ENCODE measurements around the gene TLN1. TPM values are rescaled to one million over a fixed set of nuclear protein-coding genes. Genes with fewer than 3 reads are reported as not detected.

TLN1 gene
- 100 to 1,000 TPM; 233 to 235 TPM for total RNA-seq

DNA sequence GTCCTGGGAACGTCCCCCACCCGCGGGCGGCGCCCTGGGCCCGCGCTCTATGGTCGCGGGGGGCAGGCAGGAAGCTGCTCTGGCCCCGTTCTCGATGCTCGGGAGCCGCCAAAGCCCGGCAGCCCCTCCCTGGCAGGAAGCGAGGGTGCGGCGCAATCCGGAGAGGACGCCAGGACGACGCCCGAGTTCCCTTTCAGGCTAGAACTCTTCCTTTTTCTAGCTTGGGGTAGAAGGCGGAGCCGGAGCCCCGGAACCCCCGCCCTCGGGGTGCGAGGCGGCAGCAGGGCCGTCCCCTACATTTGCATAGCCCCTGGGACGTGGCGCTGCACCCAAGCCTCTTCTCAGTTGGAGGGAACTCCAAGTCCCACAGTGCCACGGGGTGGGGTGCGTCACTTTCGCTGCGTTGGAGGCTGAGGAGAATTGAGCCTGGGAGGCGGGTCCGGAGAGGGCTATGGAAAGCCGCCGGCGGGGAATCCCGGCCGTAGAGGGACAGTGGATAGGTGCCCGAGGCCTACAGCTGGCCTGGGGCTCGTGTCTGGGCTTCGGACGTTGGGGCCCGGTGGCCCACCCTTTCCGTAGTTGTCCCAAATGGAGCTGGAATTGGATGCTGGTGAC is at the start of gene TLN1, which contains the start of gene CREB3:
TLN1 (minus strand) TSS at position 11 of the 615 bp plus-strand sequence. CDS start 6,501 bp downstream, outside the sequence.
CREB3 (plus strand) TSS at position 482 of the 615 bp plus-strand sequence; CDS start at position 589, 107 bp downstream.
- CTCF ChIA-PET: interaction anchor here (0.8 to 6.2 kb wide), 12 partner anchors 16 to 129 kb away, joined by 3 to 30 read pairs (median 4); partner anchors contain the start of genes CCDC107, GBA2, RGP1 and RMRP
- POLR2A ChIA-PET: interaction anchor here (0.6 to 3.1 kb wide), 6 partner anchors 9 to 74 kb away, joined by 3 to 27 read pairs (median 5); partner anchors contain the start of genes ARHGEF39, CCDC107, GBA2 and RGP1

DNA sequence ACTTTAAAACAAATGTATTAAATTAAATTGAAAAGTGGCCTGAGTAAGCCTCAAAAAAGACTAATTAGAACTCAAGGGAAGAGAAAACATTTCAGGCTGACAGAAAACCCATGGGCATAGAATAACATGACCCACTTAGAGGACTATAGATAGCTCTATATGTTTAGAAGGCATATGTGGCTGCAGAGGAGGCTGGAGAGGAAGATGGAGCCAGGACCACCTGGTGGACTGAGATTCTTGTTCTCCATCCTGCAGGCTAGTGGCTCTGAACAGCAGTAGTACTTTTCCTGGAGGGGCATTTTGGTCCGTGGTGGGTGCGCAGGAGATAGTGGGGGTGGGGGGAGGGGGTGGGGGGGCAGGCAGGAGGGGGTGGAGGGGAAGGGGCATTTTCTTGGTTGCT is 49.1 kb upstream of the TLN1 start:
- ChIA-PET CTCF (no interaction called here), POLR2A (no interaction called here)

DNA sequence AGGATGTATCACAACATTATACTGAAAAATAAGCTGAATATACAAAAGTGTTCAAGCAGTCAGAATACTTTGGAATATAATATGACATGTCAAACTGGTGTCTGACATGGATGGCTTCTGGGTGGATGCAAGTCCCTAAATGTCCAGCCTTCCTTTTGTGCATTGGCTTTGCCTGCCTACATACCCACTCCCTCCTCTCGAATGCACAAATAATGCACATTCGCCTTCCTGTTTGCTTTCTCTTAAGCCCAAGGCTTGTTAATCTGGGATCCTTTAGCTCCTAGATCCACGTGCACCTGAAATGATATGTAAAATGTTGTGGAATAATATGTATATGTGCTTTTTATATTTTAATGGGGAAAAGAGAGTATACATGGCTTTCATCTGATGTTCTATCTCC is 46.5 kb upstream of the TLN1 start:
- CTCF ChIA-PET: interaction anchor here (0.9 to 3.6 kb wide), 3 partner anchors 12 to 120 kb away, joined by 3 to 8 read pairs (median 4); no protein-coding TSS in a partner anchor
- POLR2A ChIA-PET: no interaction called here

DNA sequence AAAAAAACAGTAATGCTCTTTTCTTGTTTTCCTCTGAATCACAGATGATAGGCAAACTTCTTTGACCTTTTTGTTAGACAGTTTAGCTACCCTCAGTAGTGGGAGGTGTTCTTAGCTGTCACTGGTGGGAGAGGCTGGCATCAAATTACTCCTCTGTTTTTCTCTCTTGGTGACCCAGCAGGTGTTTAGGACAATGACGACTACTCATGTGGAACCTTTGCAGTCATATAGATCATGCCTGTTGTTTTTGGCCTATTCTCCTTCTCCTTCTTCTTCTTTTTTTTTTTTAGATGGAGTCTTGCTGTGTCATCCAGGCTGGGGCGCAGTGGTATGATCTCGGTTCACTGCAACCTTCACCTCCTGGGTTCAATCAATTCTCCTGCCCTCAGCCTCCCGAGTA is 44.0 kb upstream of the TLN1 start:
- ChIA-PET POLR2A (no interaction called here), CTCF (interaction anchor here (1.0 to 3.6 kb wide), 2 partner anchors 14 to 106 kb away, joined by 3 to 8 read pairs; no protein-coding TSS in a partner anchor)

GRCh38 chr9:35774907-35775635 is 43.1 kb upstream of the TLN1 start:
- ChIA-PET CTCF (interaction anchor here (1.0 to 3.6 kb wide), 2 partner anchors 15 to 107 kb away, joined by 3 to 8 read pairs; no protein-coding TSS in a partner anchor), POLR2A (no interaction called here)

DNA sequence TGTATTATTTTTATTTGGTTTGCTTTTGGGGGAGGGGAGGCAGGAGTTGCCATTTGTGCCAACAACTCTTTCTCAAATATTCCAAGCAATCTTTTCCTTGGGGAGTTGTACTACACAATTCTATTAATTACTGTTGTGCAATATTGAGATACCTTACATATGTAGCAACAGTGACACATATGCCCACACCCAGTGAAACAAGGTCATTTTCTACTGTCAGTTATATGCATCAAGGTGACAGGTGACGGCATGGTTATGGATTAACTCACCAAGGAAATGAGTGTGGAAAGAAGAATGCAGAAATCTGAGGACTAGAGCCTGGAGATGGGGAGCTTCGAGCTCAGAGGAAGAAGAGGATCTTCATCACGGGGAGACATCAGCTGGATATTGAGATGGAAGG is 39.9 kb upstream of the TLN1 start:
- ChIA-PET CTCF (interaction anchor here (1.8 kb wide), 1 partner anchor 17 kb away, joined by 5 read pairs; no protein-coding TSS in a partner anchor), POLR2A (no interaction called here)

- ChIA-PET CTCF (interaction anchor here (0.5 to 1.8 kb wide), 3 partner anchors 17 to 116 kb away, joined by 3 to 5 read pairs (median 5); no protein-coding TSS in a partner anchor), POLR2A (no interaction called here)
These were observed 39.5 kb upstream of the TLN1 start for GRCh38 chr9:35771534-35771933.

GRCh38 chr9:35771075-35771433 is 39.1 kb upstream of the TLN1 start:
- POLR2A ChIA-PET: no interaction called here

DNA sequence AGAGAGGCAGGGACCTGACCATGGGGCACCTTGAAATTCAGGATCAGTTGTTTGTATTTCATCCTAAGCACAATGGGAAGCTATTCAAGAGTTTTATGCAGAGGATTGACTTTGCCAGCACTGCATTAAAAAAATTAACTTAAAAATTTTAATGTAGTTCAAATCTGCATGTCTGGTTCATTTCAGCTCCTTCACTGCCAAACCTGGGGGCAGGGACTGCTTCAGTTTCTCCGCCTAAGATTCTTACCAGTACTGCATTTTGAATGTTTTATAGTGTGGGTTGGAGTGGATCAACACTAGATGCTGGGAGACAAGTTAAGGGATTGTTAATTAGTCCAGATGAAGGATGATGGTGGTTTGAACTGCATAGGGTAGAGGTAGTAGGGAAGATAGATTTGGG is 37.8 kb upstream of the TLN1 start:
- ChIA-PET CTCF (interaction anchor here (1.7 kb wide), 1 partner anchor 20 kb away, joined by 6 read pairs; no protein-coding TSS in a partner anchor), POLR2A (no interaction called here)

More at GRCh38 chr9:35771075-35771433, 39.1 kb upstream of the TLN1 start:
- CTCF ChIA-PET: interaction anchor here (0.5 to 1.2 kb wide), 2 partner anchors 19 to 117 kb away, joined by 3 to 5 read pairs; no protein-coding TSS in a partner anchor

DNA sequence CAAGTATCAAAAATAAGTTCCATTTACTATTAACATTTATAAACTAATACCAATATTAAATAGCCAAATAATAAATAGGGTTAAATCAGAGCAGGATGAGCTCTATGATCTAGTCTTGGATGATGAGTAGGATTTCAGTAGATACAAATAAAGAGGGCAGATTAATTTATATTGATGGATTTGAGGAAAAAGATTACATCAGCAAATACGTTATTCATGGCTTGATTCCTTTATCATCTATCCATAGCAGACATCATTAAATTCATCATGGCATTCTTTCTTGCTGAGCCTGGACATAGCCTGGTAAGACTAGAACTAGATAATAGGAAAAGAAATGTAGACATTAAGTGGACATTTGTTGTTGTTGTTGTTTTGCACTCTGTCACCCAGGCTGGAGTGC is 35.5 kb upstream of the TLN1 start:
- ChIA-PET POLR2A (interaction anchor here (0.7 kb wide), 1 partner anchor 46 kb away, joined by 3 read pairs; no protein-coding TSS in a partner anchor), CTCF (interaction anchor here (0.7 kb wide), 1 partner anchor 158 kb away, joined by 3 read pairs; no protein-coding TSS in a partner anchor)

DNA sequence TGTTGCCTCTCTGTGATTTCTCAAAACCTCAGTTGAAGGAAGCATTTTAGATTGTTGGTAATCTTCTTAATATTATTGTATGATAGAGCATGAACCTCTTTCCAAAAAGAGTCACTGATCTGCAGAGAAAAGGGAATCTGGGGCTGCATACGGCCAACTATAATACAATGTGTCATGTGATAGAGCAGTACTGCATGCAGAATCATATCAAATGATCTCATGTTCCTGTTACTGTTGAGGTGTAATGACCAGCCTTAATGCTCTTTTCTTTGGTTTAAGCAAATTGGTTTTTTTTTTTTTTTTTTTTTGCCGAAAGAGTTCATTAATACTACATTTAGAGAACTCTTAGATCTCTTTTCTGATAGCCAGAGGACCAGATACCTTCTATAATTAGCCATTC is 35.0 kb upstream of the TLN1 start:
- ChIA-PET CTCF (interaction anchor here (0.7 kb wide), 1 partner anchor 158 kb away, joined by 3 read pairs; no protein-coding TSS in a partner anchor), POLR2A (no interaction called here)

- CTCF ChIA-PET: interaction anchor here (1.4 kb wide), 1 partner anchor 27 kb away, joined by 4 read pairs; no protein-coding TSS in a partner anchor
- POLR2A ChIA-PET: no interaction called here
These were observed 31.8 kb upstream of the TLN1 start for GRCh38 chr9:35763803-35764202.

DNA sequence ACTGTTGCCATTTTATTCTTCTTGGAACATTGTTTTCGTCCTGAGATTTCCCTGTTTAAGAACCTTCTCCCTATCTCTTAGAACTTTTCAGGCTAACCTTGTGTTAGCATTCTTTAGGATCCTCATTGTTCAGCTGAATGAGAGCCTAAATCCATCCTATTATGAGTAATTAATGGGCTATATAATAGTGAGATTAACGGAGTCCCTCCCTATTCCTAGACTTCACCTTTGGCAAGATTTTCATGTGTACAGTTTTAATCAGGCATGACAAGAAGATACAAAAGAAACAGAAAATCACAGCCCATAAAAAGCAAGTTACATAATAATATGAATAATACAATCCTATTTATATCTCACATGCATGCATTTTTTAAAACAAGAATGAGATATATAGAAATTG is 31.2 kb upstream of the TLN1 start:
- CTCF ChIA-PET: no interaction called here
- POLR2A ChIA-PET: no interaction called here

DNA sequence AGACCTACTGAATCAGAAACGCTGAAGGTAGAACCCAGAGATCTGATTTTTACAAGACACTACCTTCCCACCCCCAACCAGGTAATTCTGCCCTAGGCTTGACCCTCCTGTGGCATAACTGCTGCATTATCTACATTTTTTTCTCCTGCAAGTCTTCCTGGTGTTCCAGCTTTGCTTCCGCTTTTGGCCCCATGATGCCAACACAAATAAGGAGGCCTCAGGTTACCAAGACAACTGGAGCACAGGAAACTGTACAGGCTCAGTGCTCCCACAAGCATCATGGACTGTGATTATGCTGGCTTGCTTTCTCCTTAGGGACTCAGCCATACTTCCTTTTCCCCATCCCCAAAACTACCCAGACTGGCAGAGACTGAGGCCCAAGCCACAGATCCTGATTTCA is 28.7 kb upstream of the TLN1 start:
- ChIA-PET CTCF (interaction anchor here (1.5 kb wide), 2 partner anchors 12 to 121 kb away, joined by 3 to 4 read pairs; no protein-coding TSS in a partner anchor), POLR2A (no interaction called here)

DNA sequence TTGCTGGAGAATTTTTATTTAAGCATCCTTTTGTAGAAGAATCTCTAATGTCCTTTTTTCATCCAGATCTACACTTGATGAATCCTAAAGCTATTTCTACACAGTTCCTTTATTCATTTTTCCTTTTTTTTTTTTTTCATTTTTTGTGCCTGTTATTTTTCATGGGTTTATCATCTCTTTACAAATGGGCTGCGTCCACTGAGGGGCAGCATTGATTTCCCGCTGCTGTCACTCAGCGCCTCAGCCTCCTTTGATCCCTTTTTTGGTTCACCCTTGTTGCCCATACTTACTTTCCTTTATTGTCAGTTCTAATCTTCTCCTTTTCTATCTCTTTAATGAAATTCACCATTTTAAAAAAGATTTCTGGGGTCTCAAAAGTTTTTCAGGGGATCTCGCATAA is 27.8 kb upstream of the TLN1 start:
- POLR2A ChIA-PET: interaction anchor here (0.6 kb wide), 2 partner anchors 25 to 37 kb away, joined by 3 to 4 read pairs; no protein-coding TSS in a partner anchor
- CTCF ChIA-PET: interaction anchor here (0.8 kb wide), 1 partner anchor 31 kb away, joined by 3 read pairs; no protein-coding TSS in a partner anchor

GRCh38 chr9:35758475-35759050 is 26.6 kb upstream of the TLN1 start:
- ChIA-PET POLR2A (no interaction called here), CTCF (interaction anchor here (1.1 kb wide), 1 partner anchor 32 kb away, joined by 3 read pairs; no protein-coding TSS in a partner anchor)

DNA sequence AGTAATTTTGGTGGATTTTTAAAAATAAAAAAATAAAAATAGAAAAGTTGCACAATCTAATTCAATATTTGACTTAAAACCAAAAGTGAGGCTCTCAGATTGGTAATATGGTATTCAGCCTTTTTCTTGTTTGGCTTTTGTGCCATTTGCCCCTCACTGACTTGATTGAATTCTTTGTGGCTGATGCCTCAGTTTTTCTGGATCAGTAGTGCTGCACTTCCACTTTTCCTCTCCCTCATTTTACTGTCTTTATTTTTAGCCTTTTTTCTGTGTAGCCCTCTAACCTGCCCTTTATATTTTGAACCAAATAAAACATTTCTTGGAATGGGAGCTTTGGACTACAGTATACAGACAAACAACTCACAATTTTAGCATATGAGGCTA is 25.9 kb upstream of the TLN1 start:
- ChIA-PET CTCF (interaction anchor here (1.1 kb wide), 1 partner anchor 32 kb away, joined by 3 read pairs; no protein-coding TSS in a partner anchor), POLR2A (no interaction called here)

GRCh38 chr9:35757226-35757891 is 25.4 kb upstream of the TLN1 start:
- CTCF ChIA-PET: interaction anchor here (0.6 to 2.0 kb wide), 13 partner anchors 9 to 147 kb away, joined by 3 to 12 read pairs (median 4); partner anchors contain the start of genes CREB3, GBA2, RGP1 and SPAG8
- POLR2A ChIA-PET: no interaction called here
